ENCODE measurements around the gene C16orf74. TPM values are rescaled to one million over a fixed set of nuclear protein-coding genes. Genes with fewer than 3 reads are reported as not detected.
A peak's percentile ranks its signal among the peaks of the same experiment; 100 is the strongest.

The C16orf74 gene
- total RNA-seq, 3 donors from 2014 or later = 0.73 to 1.3 (median 1.0) TPM

DNA sequence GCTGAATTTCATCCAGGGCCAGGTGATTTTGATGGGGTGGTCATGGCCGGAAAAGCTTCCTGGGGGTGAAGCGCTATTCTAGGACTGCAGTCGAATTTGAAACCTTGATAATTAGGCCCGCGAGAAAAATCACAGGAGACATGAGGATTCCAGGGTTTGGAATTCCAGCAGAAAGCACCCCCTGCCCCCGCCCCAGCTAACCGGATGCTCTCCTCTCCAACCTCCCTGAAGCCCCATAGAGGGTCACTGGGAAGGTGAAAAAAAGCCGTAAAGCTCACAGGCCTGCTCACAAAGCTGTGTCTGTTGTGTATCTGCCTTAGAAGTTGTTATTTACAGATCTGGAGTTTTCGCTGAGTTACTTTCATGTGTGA is 61.0 kb downstream of the C16orf74 start:
- no peaks in the 10 kb centered on the region for H3K9me3 ChIP-seq
- H3K4me3 ChIP-seq = no peak overlapping the region
- H3K36me3 ChIP-seq (ENCODE audit: low read depth) = no peaks in the 10 kb centered on the region
- no peak for ATAC-seq
- H3K4me1 ChIP-seq (ENCODE audit: low read depth) = peaks cover 19% of the 10 kb centered on the region
- intact Hi-C loops (cut with DNase I, micrococcal nuclease) = no loop called here
- TF ChIP-seq CTCF (IDR thresholded peaks at IDR 0.05) = no peak
- no peak for DNase-seq

GRCh38 chr16:85689285-85689949 is 61.5 kb downstream of the C16orf74 start:
- intact Hi-C loops (cut with DNase I, micrococcal nuclease) = no loop called here
- peaks cover 19% of the 10 kb centered on the region for H3K4me1 ChIP-seq (ENCODE audit: low read depth)
- TF ChIP-seq CTCF (IDR thresholded peaks at IDR 0.05) = no peak
- no peaks in the 10 kb centered on the region for H3K36me3 ChIP-seq (ENCODE audit: low read depth)
- H3K4me3 ChIP-seq = no peak overlapping the region
- DNase-seq = peak in 1 of 3 donors; percentile 52
- H3K9me3 ChIP-seq = no peaks in the 10 kb centered on the region
- ATAC-seq = no peak

- DNase-seq (peak; percentile 90 to 96 (median 94)), ATAC-seq (peak; percentile 98)
- Histone ChIP-seq H3K36me3 (ENCODE audit: low read depth) (no peaks in the 10 kb centered on the region), H3K4me3 (peak within 1 kb of the TSS; percentile 6), H3K9me3 (no peaks in the 10 kb centered on the region), H3K4me1 (ENCODE audit: low read depth) (peaks cover 19% of the 10 kb centered on the region)
- intact Hi-C loops (cut with DNase I, micrococcal nuclease) = no loop called here
- TF ChIP-seq CTCF (IDR thresholded peaks at IDR 0.05) = no peak
Measured at GRCh38 chr16:85688586-85689284, 62.2 kb downstream of the C16orf74 start, which contains the start of gene GINS2. Gene GINS2, minus strand, starts transcription at chr16:85688954. Its CDS starts 56 bp downstream, at chr16:85688898.

DNA sequence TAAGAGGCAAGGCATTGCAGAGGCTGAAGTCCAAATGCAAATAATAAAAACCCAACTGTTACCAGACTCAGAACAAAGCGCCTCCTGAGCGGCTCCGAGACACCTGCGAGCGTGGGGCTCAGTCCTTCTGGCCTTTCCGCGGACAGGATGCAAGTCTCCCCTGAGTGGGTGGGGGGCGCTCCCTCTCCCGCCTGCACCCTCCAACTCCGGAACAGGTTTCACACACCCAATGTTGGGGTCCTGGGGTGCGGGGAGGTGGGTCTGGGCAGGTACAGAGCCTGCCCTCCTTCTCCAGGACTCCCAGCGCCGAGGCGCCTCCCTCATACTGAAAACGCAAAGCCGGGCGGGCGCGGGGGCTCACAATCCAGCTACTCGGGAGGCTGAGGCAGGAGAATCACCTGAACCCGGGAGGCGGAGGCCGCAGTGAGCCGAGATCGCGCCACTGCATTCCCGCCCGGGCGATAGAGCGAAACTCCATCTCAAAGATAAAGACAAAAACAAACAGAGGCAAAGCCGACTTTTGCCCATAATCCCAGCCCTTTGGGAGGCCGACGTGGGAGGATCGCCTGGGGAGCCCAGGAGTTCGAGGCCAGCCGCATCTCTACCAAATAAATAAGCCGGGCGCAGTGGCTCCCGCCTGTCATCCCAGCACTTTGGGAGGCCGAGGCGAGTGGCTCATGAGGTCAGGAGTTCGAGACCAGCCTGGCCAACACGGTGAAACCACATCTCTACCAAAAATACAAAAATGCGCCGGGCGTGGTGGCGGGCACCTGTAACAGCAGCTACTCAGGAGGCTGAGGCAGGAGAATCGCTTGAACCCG is 63.0 kb downstream of the C16orf74 start:
- DNase-seq = peak; percentile 44 to 60 (median 59)
- intact Hi-C loops (cut with DNase I, micrococcal nuclease) = no loop called here
- no peak for TF ChIP-seq CTCF (IDR thresholded peaks at IDR 0.05)
- Histone ChIP-seq H3K4me1 (ENCODE audit: low read depth) (peaks cover 19% of the 10 kb centered on the region), H3K9me3 (no peaks in the 10 kb centered on the region), H3K4me3 (no peak overlapping the region), H3K36me3 (ENCODE audit: low read depth) (no peaks in the 10 kb centered on the region)
- ATAC-seq = peak; percentile 4

DNA sequence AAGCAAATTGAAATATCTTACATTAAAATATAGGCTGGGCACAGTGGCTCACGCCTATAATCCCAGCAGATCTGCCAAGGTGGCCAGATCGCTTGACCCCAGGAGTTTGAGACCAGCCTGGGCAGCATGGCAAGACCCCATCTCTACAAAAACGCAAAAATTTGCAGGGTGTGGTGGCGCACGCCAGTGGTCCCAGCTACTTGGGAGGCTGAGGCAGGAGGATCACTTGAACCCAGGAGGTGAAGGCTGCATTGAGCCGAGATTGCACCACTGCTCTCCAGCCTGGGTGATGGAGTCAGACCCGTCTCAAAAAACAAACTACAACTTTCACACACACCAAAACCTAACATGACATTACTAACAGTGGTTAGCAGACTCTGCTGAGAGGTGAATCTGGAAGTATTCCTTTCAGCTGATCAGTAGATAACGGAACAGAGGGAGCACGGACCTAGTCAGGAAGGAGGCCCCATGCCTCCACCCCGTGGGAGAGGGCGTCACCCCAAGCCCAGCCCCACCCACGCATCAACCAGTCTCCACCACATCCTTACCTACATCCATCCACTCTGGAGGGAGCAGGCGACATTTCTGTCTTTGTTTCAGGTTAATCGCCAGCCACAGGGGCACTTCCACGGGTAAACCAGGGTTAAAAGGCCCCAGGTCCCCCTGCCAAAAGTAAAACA is 63.8 kb downstream of the C16orf74 start:
- DNase-seq = peak; percentile 49 to 67 (median 50)
- intact Hi-C loops (cut with DNase I, micrococcal nuclease) = no loop called here
- H3K4me3 ChIP-seq = no peak overlapping the region
- H3K4me1 ChIP-seq (ENCODE audit: low read depth) = peaks cover 19% of the 10 kb centered on the region
- no peak for ATAC-seq
- no peaks in the 10 kb centered on the region for H3K36me3 ChIP-seq (ENCODE audit: low read depth)
- H3K9me3 ChIP-seq = no peaks in the 10 kb centered on the region
- no peak for TF ChIP-seq CTCF (IDR thresholded peaks at IDR 0.05)
